Fibroblast of lung (primary cell): ENCODE results near the gene TSPAN33. TPM values are rescaled to one million over a fixed set of nuclear protein-coding genes. Genes with fewer than 3 reads are reported as not detected.

ENCODE experiments used
- DNase-seq, 2 donors: peaks; one replicate each; pipeline versions ENCODE4 v3.0.0 to v3.0.0-alpha.2; 2010; ENCODE audit warnings: low read depth in 2 of 2
- H2AFZ ChIP-seq: 2 replicates; pipeline ENCODE4 v1.5.1; 2012; ENCODE audit warnings: low read length, control low read depth, inconsistent platforms
- H3K27ac ChIP-seq: 2 replicates; pipeline ENCODE4 v1.5.1; 2011; ENCODE audit warnings: low read length, control low read depth; ENCODE audit not compliant: insufficient read depth
- H3K27me3 ChIP-seq: 2 replicates; pipeline ENCODE4 v1.5.1; 2011; ENCODE audit warnings: mild to moderate bottlenecking, low read length; ENCODE audit not compliant: control insufficient read depth, insufficient read depth
- H3K36me3 ChIP-seq: 2 replicates; pipeline ENCODE4 v1.5.1; 2011; ENCODE audit warnings: low read length; ENCODE audit not compliant: control insufficient read depth, insufficient read depth
- H3K4me1 ChIP-seq: 2 replicates; pipeline ENCODE4 v1.5.1; 2011; ENCODE audit warnings: low read length; ENCODE audit not compliant: control insufficient read depth, insufficient read depth; ENCODE audit errors: extremely low read depth
- H3K4me2 ChIP-seq: 2 replicates; pipeline ENCODE4 v1.5.1; 2011; ENCODE audit warnings: low read length, control low read depth; ENCODE audit not compliant: insufficient read depth; ENCODE audit errors: extremely low read depth
- H3K4me3 ChIP-seq, 4 experiments: fragments of 200-600 bp in 1 of 4; sonication (generic) in 1 of 4; replicated peaks in 1 of 4; 2 replicates each; pipeline ENCODE4 v1.5.1; 2011 to 2016; ENCODE audit warnings: low read length in 4 of 4, low read depth in 3 of 4, mild to moderate bottlenecking in 3 of 4, control low read depth in 2 of 4, inconsistent platforms in 1 of 4, mixed read lengths in 1 of 4; ENCODE audit not compliant: insufficient read depth in 1 of 4; ENCODE audit errors: control extremely low read depth in 1 of 4
- H3K79me2 ChIP-seq: 2 replicates; pipeline ENCODE4 v1.5.1; 2012; ENCODE audit warnings: mild to moderate bottlenecking, low read length, inconsistent platforms; ENCODE audit not compliant: control insufficient read depth, insufficient read depth
- H3K9ac ChIP-seq: 2 replicates; pipeline ENCODE4 v1.5.1; 2011; ENCODE audit warnings: mild to moderate bottlenecking, low read length, control low read depth; ENCODE audit not compliant: insufficient read depth
- H3K9me3 ChIP-seq: 2 replicates; pipeline ENCODE4 v1.5.1; 2012; ENCODE audit warnings: low read depth, low read length; ENCODE audit not compliant: control insufficient read depth, insufficient read depth
- H4K20me1 ChIP-seq: 2 replicates; pipeline ENCODE4 v1.5.1; 2011; ENCODE audit warnings: low read length; ENCODE audit not compliant: control insufficient read depth, insufficient read depth; ENCODE audit errors: extremely low read depth
- CTCF ChIP-seq, 2 donors: IDR thresholded peaks in 1 of 2; conservative IDR thresholded peaks in 1 of 2; 1 replicate in 1 of 2; 2 replicates in 1 of 2; pipeline ENCODE4 v1.5.1; 2011 to 2012; ENCODE audit warnings: low read length in 2 of 2, control low read depth in 1 of 2, inconsistent platforms in 1 of 2, low read depth in 1 of 2, mild to moderate bottlenecking in 1 of 2
- EZH2 ChIP-seq: IDR thresholded peaks from 2 replicates; pipeline ENCODE4 v1.5.1; 2012; ENCODE audit warnings: low read length, control low read depth, mild to moderate bottlenecking; ENCODE audit errors: missing control alignments
- polyA plus RNA-seq, 2 donors: library from polyadenylated mRNA; depleted of rRNA in 1 of 2; stranded (reverse) in 1 of 2; unstranded in 1 of 2; fragments of >200 nt; gene quantifications; 2 replicates each; pipeline ENCODE4 v1.2.1, GENCODE V29; 2011 to 2012; ENCODE audit warnings: missing spikeins in 1 of 2
- total RNA-seq: library from RNA; depleted of rRNA; stranded (reverse); fragments of >200 nt; gene quantifications from 2 replicates; pipeline ENCODE4 v1.2.1, GENCODE V29; 2014

TSPAN33 gene
- total and polyA plus RNA-seq, 2 donors (not counting 1 experiment from before 2014, with no cell fraction given), result 0.17 to 0.36 TPM

DNA sequence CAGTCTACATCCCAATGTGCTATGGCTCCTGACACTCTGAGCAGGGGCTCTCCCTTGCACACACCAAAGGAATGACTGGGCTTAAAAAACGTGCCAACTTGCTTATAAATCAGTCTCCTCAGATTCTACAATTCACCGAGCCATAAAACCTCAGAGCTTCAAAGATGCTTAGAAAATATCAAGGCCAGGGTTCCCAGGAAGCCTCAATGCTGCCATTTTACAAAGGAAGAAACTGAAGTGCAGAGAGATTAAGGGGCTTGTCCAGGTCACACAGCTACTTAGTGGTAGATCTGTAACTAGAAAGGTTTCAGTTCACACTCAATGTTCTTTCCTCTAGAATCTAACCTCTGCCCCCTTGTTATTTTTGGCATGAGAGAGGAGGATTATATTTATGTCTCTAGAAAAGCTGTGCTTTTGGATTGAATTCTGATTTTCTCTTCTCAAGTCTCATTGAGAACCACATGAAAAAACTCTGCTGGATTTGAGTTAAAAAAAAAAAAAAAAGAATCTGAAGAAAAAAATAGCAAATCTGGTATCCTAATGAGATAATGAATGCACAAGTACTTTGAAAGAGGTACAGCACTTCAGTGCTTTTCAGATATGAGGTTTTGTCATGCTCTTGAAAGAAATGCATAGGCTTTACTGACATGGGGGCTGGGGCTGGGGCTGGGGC, 22.3 kb upstream of the TSPAN33 start:
- Histone ChIP-seq H3K9ac (no peak overlapping the region), H3K27me3 (peaks cover 14% of the 10 kb centered on the region), H3K4me2 (no peak overlapping the region), H3K27ac (no peak overlapping the region), H3K9me3 (no peaks in the 10 kb centered on the region), H3K79me2 (no peaks in the 10 kb centered on the region), H3K4me3 (no peak overlapping the region), H3K36me3 (no peaks in the 10 kb centered on the region), H4K20me1 (no peaks in the 10 kb centered on the region), H2AFZ (no peak overlapping the region), H3K4me1 (no peaks in the 10 kb centered on the region)
- TF ChIP-seq CTCF (conservative IDR thresholded peaks at IDR 0.05 in 1 of 2, IDR thresholded peaks at IDR 0.05 in 1 of 2; ENCODE audit: low read depth in 1 of 2, low read length in 2 of 2) (no peak), EZH2 (no peak)
- DNase-seq, result peak in 1 of 2 donors; percentile 22

- Histone ChIP-seq H3K9ac (no peak overlapping the region), H4K20me1 (no peaks in the 10 kb centered on the region), H3K36me3 (no peaks in the 10 kb centered on the region), H3K4me1 (no peaks in the 10 kb centered on the region), H2AFZ (no peak overlapping the region), H3K4me3 (no peak overlapping the region), H3K4me2 (no peak overlapping the region), H3K27me3 (peaks cover 14% of the 10 kb centered on the region), H3K79me2 (no peaks in the 10 kb centered on the region), H3K27ac (no peak overlapping the region), H3K9me3 (no peaks in the 10 kb centered on the region)
- TF ChIP-seq CTCF (conservative IDR thresholded peaks at IDR 0.05 in 1 of 2, IDR thresholded peaks at IDR 0.05 in 1 of 2; ENCODE audit: low read depth in 1 of 2, low read length in 2 of 2) (no peak), EZH2 (no peak)
- peak in 1 of 2 donors; percentile 30 for DNase-seq
These were observed 21.6 kb upstream of the TSPAN33 start for GRCh38 chr7:129122751-129123509.

DNA sequence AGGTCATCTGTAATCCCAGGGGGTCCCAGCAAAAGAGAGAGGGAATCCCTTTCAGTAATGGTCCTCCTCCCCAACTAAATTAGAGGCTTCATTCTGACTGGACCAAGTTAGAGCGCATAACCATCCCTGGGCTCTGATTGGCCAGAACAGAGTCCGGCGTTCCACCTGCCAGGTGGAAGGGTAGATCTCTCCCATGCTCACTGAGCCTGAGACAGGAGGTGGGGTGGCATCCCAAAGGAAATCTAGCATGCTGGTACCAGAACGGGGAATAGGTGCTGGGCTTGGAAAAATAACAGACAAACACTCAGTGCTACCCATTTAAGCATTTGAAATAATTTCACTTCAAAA, 21.0 kb upstream of the TSPAN33 start:
- Histone ChIP-seq H4K20me1 (no peaks in the 10 kb centered on the region), H2AFZ (no peak overlapping the region), H3K9ac (no peak overlapping the region), H3K9me3 (no peaks in the 10 kb centered on the region), H3K36me3 (no peaks in the 10 kb centered on the region), H3K4me3 (no peak overlapping the region), H3K79me2 (no peaks in the 10 kb centered on the region), H3K27me3 (peaks cover 10% of the 10 kb centered on the region), H3K27ac (no peak overlapping the region), H3K4me1 (no peaks in the 10 kb centered on the region), H3K4me2 (no peak overlapping the region)
- no peak for TF ChIP-seq EZH2
- TF ChIP-seq CTCF (conservative IDR thresholded peaks at IDR 0.05 in 1 of 2, IDR thresholded peaks at IDR 0.05 in 1 of 2; ENCODE audit: low read depth in 1 of 2, low read length in 2 of 2), result no peak
- DNase-seq, result no peak
